HG02571 (cell line): ENCODE measurements around the gene HEPACAM2.

Experiments
- ATAC-seq: cut with Tn5 transposase; IDR thresholded peaks from one replicate; pipeline ENCODE4 v1.9.1; 2021; ENCODE audit warnings: mild to moderate bottlenecking, moderate library complexity; ENCODE audit not compliant: unreplicated experiment

HEPACAM2 gene

DNA sequence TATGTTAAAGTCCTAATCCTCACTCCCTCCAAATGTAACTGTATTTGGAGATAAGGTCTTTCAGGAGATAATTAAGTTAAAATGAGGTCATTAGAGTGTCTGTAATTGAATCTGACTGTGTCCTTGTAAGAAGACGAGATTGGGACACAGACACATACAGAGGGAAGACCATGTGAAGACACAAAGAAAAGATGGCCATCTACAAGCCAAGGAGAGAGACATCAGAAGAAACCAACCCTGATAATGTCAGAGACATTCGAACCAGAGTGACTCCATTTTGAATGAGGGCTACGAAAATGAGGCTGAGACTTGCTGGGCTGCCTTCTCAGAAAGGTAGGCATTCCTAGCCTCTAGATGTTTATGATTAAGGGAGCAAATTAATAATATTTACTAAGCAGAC, 77.5 kb downstream of the HEPACAM2 start:
- ATAC-seq: no peak

DNA sequence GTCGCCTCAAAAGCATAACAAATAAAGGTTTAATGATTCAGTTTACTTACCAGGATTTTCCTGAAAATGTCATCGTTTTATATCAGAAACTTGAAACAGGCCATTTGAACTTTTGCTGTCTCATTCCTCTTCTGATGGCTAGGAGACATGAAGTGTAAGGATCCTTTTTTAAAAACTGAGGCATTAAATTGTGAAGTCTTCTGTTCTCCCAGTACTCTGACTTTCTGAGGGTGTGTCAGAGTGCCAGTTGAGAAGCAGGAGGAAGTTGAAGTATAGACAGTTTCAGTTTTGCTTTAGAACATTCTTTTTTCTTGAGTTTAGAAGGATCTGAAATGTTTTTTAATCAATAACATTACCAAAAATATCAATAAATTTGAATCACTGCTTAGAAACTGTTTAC, 78.1 kb downstream of the HEPACAM2 start, which contains the start of gene SAMD9L:
Gene SAMD9L (minus strand): TSS at position 242 of the 400 bp plus-strand sequence. CDS start 12,414 bp downstream, outside the sequence.
- ATAC-seq: peak; percentile 67

DNA sequence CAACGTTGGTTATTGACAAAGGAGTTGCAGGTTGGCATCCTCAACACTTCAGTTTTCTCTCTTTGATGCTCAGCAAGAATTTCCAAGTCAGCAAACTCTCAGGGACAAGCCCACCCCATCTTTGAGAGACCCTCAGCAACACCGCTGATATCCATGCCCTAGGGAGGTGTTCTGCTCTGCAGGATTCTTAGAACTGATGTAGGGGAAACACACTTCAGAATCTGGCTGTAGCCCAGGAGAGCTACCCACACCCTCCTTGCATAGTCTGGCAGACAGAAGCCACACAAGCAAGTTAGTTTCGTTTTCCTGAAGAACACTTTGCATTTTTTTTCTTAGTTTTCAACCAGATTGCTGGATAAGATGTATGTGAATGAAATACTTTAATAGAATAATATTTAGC, 78.9 kb downstream of the HEPACAM2 start:
- peak; percentile 75 for ATAC-seq

DNA sequence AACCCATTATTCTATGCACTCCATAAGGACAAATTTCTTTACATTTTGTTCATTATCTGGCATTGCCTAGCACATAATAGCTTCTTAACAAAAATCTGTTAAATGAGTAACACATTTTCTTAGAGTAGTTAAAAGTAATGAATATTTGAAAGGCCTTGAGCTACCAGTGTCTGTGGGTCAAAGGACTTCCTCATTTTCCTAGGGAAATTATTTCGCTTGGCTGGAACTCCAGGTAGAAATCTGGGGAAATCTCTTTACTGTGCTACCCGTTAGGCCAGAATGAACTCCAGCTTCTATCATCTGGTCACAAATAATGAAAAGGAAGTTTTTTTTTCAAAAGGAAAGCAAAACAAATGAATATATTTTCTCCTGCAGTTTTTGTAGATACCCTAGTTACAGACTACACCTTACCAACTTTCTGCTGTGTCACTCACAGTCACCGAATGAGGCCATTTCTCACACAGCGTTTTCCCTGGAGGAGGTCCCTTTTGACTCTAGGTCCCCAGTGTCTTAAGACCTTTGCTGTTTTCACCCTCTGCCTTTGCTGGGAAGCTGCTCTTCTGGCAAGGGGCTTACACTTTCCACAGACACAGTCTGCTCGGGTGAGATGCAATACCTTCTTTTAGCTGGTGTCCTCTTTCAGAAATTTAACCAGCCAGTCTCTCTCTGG, 79.7 kb downstream of the HEPACAM2 start:
- no peak for ATAC-seq

DNA sequence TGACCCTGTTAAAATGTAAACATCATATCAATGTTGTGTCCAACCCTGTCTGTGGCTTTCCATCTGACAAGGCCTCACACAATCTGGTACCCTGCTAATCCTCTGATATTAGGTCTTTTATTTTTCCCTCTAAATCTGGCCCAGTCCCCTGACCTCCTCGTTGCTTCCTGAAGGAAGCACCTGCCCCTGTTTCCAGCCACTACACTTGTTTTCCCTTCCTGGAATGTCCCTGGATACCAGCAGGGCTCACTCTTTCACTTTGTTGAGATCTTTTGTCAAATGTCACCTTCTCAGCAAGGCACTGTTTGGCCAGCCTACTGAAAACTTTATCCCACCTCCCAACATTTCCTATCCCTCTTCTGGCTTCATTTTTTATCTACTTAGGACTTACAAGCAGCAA, 80.2 kb downstream of the HEPACAM2 start:
- no peak for ATAC-seq

DNA sequence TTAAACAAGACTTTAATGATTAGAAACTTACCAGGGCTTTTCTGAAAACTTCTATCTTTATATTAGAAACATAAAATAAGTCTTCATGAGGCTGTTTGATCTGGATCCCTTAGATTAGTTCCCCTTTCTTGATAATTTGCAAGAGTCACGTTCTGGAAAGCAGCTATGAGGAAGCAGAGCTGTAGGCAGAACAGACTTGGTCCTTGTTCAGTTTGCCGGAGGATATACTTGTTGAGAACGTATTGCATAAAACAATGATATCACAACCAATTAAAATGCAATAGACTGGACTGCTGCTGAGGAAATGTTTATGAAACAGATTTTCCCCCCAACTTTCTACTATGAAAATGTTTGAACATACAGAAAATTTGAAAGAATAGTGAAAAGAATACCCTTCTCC, 80.9 kb downstream of the HEPACAM2 start:
- ATAC-seq: no peak

DNA sequence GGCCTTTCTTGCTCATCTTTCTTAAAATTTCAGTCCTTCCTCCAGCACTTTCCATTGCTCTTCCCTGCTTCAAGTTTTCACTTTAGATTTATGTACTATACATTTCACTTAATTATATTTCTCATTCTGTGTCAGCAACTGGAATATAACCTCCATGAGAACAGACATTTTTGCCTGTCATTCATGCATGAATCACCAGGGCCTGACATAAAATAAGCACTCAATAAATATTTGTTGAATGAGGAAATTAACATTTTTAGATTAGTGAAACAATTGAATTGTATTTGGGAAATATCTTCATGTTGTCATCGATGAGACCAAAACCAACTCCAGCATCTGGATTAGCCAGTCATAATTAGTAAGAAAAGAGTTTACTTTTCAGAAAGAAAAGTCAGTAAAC, 84.1 kb downstream of the HEPACAM2 start:
- no peak for ATAC-seq

DNA sequence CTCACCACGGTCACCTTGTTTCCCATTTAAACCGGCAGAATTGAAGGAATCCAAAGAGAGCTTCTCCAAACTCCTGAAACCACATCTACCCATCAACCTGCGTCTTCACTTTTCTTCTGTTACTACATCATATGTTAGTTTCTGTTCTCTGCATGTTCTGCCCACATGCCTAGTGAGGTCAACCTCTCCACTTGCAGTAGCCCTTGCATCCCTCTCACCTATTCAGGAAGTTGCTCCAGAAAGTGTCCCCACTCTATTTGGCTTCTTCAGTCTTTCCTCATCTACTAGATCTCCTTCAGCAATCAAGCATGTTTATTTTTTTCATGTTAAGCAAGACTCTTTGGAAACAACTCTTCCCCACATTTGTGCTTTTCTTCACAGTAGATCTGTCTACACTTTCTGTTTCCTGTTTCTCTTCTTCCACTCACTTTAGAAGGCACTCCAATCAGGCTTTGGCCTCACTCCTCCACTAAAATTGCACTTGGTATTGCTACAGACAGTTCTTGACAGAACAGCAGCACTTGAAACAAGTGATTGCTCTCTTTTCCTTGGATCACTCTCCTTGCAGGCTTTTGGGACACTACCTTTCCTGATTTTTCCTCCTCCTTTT, 85.6 kb downstream of the HEPACAM2 start:
- no peak for ATAC-seq

DNA sequence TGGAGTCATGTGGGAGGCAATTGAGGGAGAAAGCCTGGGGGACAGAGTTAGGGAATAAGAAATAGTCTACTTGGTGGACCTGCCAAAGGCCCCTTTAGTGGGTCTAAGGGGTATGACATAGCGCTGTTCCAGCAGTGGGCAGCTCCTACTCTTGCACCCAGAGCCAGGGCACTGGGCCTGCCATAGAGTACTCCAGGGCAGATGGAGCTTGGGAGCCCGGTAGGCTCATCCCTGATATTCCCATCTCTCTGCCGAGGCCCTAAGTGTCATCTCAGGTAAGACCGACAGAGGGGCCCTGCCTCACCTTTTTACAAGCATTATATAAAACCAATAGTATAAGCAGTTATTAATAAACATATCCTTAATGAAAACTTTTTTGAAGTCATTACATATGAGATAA, 87.7 kb downstream of the HEPACAM2 start:
- no peak for ATAC-seq
